Gastrocnemius medialis (tissue), 4 donors: ENCODE results near the gene KCNG4.

Source experiments
- POLR2A ChIP-seq, 2 donors: fragments of 450-650 bp; IDR thresholded peaks; one replicate each; pipeline ENCODE4 v1.6.1; 2017; ENCODE audit warnings: antibody characterized with exemption in 2 of 2, mild to moderate bottlenecking in 2 of 2, moderate library complexity in 2 of 2
- TF ChIP-seq, protein P1 (sequence below), 5 experiments: fragments of 450-650 bp in 3 of 5; fragments of 200-600 bp in 2 of 5; sonication (generic) in 2 of 5; IDR thresholded peaks in 4 of 5; conservative IDR thresholded peaks in 1 of 5; 1 replicate in 4 of 5; 2 replicates in 1 of 5; pipeline ENCODE4 v1.5.1; 2016 to 2019; ENCODE audit warnings: antibody characterized with exemption in 5 of 5, mild to moderate bottlenecking in 3 of 5, moderate library complexity in 3 of 5

DNA sequence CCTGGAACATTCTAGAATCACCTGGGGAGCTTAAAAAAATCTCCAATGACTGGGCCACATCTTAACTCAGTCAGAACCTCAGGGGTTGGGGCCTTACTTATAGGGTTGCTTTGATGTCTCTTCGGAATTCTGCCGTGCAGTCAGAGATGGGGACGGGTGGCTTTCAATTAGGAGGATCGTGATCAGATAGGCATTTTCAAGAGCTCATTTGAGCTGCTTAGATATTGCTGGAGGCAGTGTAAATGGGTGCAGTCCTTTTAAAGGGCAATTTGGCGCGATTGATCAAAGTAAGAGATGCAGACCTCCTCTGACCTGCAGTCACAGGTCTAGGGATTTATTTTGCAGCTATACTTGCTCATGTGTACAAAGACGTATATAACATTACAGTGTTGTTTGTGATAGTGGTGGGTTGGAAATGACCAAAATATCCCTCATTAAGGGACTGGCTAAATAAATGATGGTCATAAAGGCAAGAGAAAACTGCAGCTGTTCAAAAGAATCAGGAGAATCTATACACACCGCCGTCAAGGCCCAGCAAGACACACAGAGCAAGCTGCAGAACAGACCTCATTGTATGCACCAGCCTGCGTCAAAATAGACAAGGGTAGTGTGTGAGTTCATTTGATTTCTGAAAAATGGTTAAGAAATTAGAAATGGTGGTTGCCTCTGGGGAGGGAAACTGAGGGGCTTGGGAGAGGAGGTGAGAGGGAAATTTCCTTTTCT lies 6.3 kb upstream of the KCNG4 start:
- TF ChIP-seq, protein P1, sequence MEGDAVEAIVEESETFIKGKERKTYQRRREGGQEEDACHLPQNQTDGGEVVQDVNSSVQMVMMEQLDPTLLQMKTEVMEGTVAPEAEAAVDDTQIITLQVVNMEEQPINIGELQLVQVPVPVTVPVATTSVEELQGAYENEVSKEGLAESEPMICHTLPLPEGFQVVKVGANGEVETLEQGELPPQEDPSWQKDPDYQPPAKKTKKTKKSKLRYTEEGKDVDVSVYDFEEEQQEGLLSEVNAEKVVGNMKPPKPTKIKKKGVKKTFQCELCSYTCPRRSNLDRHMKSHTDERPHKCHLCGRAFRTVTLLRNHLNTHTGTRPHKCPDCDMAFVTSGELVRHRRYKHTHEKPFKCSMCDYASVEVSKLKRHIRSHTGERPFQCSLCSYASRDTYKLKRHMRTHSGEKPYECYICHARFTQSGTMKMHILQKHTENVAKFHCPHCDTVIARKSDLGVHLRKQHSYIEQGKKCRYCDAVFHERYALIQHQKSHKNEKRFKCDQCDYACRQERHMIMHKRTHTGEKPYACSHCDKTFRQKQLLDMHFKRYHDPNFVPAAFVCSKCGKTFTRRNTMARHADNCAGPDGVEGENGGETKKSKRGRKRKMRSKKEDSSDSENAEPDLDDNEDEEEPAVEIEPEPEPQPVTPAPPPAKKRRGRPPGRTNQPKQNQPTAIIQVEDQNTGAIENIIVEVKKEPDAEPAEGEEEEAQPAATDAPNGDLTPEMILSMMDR (IDR thresholded peaks at IDR 0.05 in 4 of 5, conservative IDR thresholded peaks at IDR 0.05 in 1 of 5) = no peak
- no peak for TF ChIP-seq POLR2A (IDR thresholded peaks at IDR 0.05)
